OCI-M1 (cell line): ENCODE measurements around the gene COPB1.
"Not testable (repeated sequence)": the region's sequence is repeated elsewhere in the genome, so short reads cannot be mapped to it uniquely, and the experiment has no call there.

Experiments used
- DNase-seq: peaks from one replicate; lab custom pipeline; 2025; lab: John Stamatoyannopoulos, UW

The COPB1 gene

GRCh38 chr11:14499560-14500180 is at the start of gene COPB1:
Gene COPB1, minus strand, starts transcription at chr11:14499811. Its CDS starts 883 bp downstream, at chr11:14498928.
- DNase-seq: peak; percentile 95

- DNase-seq: no peak
Observed at GRCh38 chr11:14547440-14547839, 47.8 kb upstream of the COPB1 start.

- no peak for DNase-seq
Observed at GRCh38 chr11:14546672-14547071, 47.1 kb upstream of the COPB1 start.

- DNase-seq: peak; percentile 75
Observed at GRCh38 chr11:14544611-14545010, 45.0 kb upstream of the COPB1 start.

GRCh38 chr11:14543260-14543659 is 43.6 kb upstream of the COPB1 start:
- DNase-seq: no peak

GRCh38 chr11:14542324-14542723 is 42.7 kb upstream of the COPB1 start:
- DNase-seq: no peak

- DNase-seq: peak; percentile 44
Observed at GRCh38 chr11:14541192-14541947, 41.8 kb upstream of the COPB1 start.

GRCh38 chr11:14539982-14540421 is 40.4 kb upstream of the COPB1 start:
- no peak for DNase-seq

GRCh38 chr11:14538926-14539554 is 39.4 kb upstream of the COPB1 start:
- no peak for DNase-seq

GRCh38 chr11:14538271-14538925 is 38.8 kb upstream of the COPB1 start:
- DNase-seq: no peak

GRCh38 chr11:14537134-14537599 is 37.6 kb upstream of the COPB1 start:
- DNase-seq: peak; percentile 93

GRCh38 chr11:14535166-14535565 is 35.6 kb upstream of the COPB1 start:
- not testable (repeated sequence) for DNase-seq

GRCh38 chr11:14529951-14530350 is 30.3 kb upstream of the COPB1 start:
- no peak for DNase-seq

GRCh38 chr11:14529321-14529720 is 29.7 kb upstream of the COPB1 start:
- DNase-seq: no peak

- no peak for DNase-seq
Observed at GRCh38 chr11:14522801-14523200, 23.2 kb upstream of the COPB1 start.

GRCh38 chr11:14522245-14522644 is 22.6 kb upstream of the COPB1 start:
- DNase-seq: no peak

GRCh38 chr11:14520747-14521151 is 21.1 kb upstream of the COPB1 start:
- no peak for DNase-seq

GRCh38 chr11:14519917-14520746 is 20.5 kb upstream of the COPB1 start, which contains the start of gene PSMA1:
Gene PSMA1, minus strand, starts transcription at chr11:14520386. Its CDS starts 87 bp downstream, at chr11:14520299.
- peak; percentile 98 for DNase-seq

- DNase-seq: no peak
Observed at GRCh38 chr11:14519597-14519916, 19.9 kb upstream of the COPB1 start.

- peak; percentile 33 for DNase-seq
Observed at GRCh38 chr11:14518820-14519219, 19.2 kb upstream of the COPB1 start.

GRCh38 chr11:14513800-14514199 is 14.2 kb upstream of the COPB1 start:
- DNase-seq: no peak

- no peak for DNase-seq
Observed at GRCh38 chr11:14506532-14506931, 6.9 kb upstream of the COPB1 start.
